GM18873 (cell line): ENCODE data around the gene TRPV5.

ENCODE experiments used
- ATAC-seq: cut with Tn5 transposase; IDR thresholded peaks from one replicate; pipeline ENCODE4 v1.9.1; 2021; ENCODE audit warnings: mild to moderate bottlenecking, moderate library complexity, moderate number of reproducible peaks; ENCODE audit not compliant: unreplicated experiment, low FRiP score

Gene TRPV5

GRCh38 chr7:142873281-142873784 lies 60.2 kb downstream of the TRPV5 start:
- ATAC-seq = no peak

GRCh38 chr7:142872106-142872675 lies 61.4 kb downstream of the TRPV5 start:
- ATAC-seq = no peak

GRCh38 chr7:142871260-142872105 lies 62.1 kb downstream of the TRPV5 start:
- no peak for ATAC-seq

GRCh38 chr7:142870566-142871259 lies 62.8 kb downstream of the TRPV5 start:
- ATAC-seq = no peak

GRCh38 chr7:142870147-142870559 lies 63.4 kb downstream of the TRPV5 start:
- ATAC-seq = no peak

- ATAC-seq = no peak
Observed at GRCh38 chr7:142869434-142869833, 64.1 kb downstream of the TRPV5 start.

GRCh38 chr7:142868986-142869415 lies 64.5 kb downstream of the TRPV5 start:
- ATAC-seq = no peak

GRCh38 chr7:142868188-142868985 lies 65.2 kb downstream of the TRPV5 start:
- no peak for ATAC-seq

- no peak for ATAC-seq
Observed at GRCh38 chr7:142867398-142868187, 66.0 kb downstream of the TRPV5 start.

GRCh38 chr7:142867097-142867378 lies 66.5 kb downstream of the TRPV5 start:
- ATAC-seq = no peak

GRCh38 chr7:142866361-142867096 lies 67.0 kb downstream of the TRPV5 start:
- ATAC-seq = no peak

GRCh38 chr7:142865766-142866165 lies 67.8 kb downstream of the TRPV5 start:
- ATAC-seq = no peak

- no peak for ATAC-seq
Observed at GRCh38 chr7:142864980-142865747, 68.4 kb downstream of the TRPV5 start.

GRCh38 chr7:142863891-142864685 lies 69.5 kb downstream of the TRPV5 start:
- no peak for ATAC-seq

GRCh38 chr7:142862786-142863400 lies 70.7 kb downstream of the TRPV5 start:
- no peak for ATAC-seq

GRCh38 chr7:142862351-142862750 lies 71.2 kb downstream of the TRPV5 start:
- ATAC-seq = no peak

- no peak for ATAC-seq
Observed at GRCh38 chr7:142860968-142861367, 72.6 kb downstream of the TRPV5 start.
